H1 (cell line): ENCODE results near the gene LRBA. TPM values are rescaled to one million over a fixed set of nuclear protein-coding genes. Genes with fewer than 3 reads are reported as not detected.

Experiments used
- CTCF ChIA-PET: fragments of 300-600 bp; sonication (Branson Sonifier 250); formaldehyde crosslinking; loops from one replicate; lab custom pipeline; 2021; ENCODE audit not compliant: partially characterized antibody; lab: Charles Lee
- POLR2A ChIA-PET: fragments of 300-600 bp; sonication (Branson Sonifier 250); formaldehyde crosslinking; loops from one replicate; lab custom pipeline; 2021; ENCODE audit warnings: inconsistent platforms; ENCODE audit not compliant: partially characterized antibody; lab: Charles Lee
- DNase-seq, 2 experiments: peaks; one replicate each; pipeline versions ENCODE4 v3.0.0 to v3.0.0-alpha.2; 2010 to 2022; ENCODE audit warnings: low spot score in 2 of 2, low read depth in 1 of 2, mixed read lengths in 1 of 2
- FAIRE-seq: peaks from 2 replicates; lab custom pipeline; 2011; peaks lifted over from hg19 to GRCh38; lab: Jason Lieb, UNC
- H2AFZ ChIP-seq: 2 replicates; pipeline ENCODE4 v1.8.1; 2012; ENCODE audit warnings: low read length, inconsistent platforms
- H2AK5ac ChIP-seq: 2 replicates; pipeline ENCODE4 v1.6.1; 2013; ENCODE audit warnings: low read depth, low read length
- H2BK120ac ChIP-seq: replicated peaks from 2 replicates; pipeline ENCODE3; 2013; ENCODE audit warnings: low read depth, low read length, inconsistent platforms
- H2BK12ac ChIP-seq: 2 replicates; pipeline ENCODE4 v1.6.1; 2013; ENCODE audit warnings: low read depth, low read length
- H2BK15ac ChIP-seq: 2 replicates; pipeline ENCODE4 v1.6.1; 2013; ENCODE audit warnings: low read length
- H2BK20ac ChIP-seq: 2 replicates; pipeline ENCODE4 v1.6.1; 2013; ENCODE audit warnings: low read length
- H2BK5ac ChIP-seq: 2 replicates; pipeline ENCODE4 v1.6.1; 2013; ENCODE audit warnings: low read depth, low read length
- H3K14ac ChIP-seq: 2 replicates; pipeline ENCODE4 v1.6.1; 2013; ENCODE audit warnings: inconsistent platforms; ENCODE audit not compliant: insufficient read length
- H3K18ac ChIP-seq: 2 replicates; pipeline ENCODE4 v1.6.1; 2013; ENCODE audit warnings: low read length; ENCODE audit errors: extremely low read depth
- H3K23ac ChIP-seq: 2 replicates; pipeline ENCODE4 v1.6.1; 2013; ENCODE audit warnings: inconsistent platforms; ENCODE audit not compliant: insufficient read length
- H3K23me2 ChIP-seq: 2 replicates; pipeline ENCODE4 v1.6.1; 2013; ENCODE audit warnings: low read depth, low read length
- H3K27ac ChIP-seq: 2 replicates; pipeline ENCODE4 v1.6.1; 2011; ENCODE audit warnings: low read depth, low read length, inconsistent platforms
- H3K27me3 ChIP-seq, 4 experiments: replicated peaks in 1 of 4; 1 replicate in 1 of 4; 2 replicates in 3 of 4; pipeline versions ENCODE4 v1.6.1 to v1.8.1; 2011 to 2013; ENCODE audit warnings: low read length in 3 of 4, mild to moderate bottlenecking in 3 of 4, inconsistent platforms in 2 of 4, mixed read lengths in 2 of 4, moderate library complexity in 1 of 4; ENCODE audit not compliant: control insufficient read depth in 3 of 4, insufficient read depth in 3 of 4; ENCODE audit errors: extremely low read depth in 1 of 4
- H3K36me3 ChIP-seq, 4 experiments: 2 replicates each; pipeline versions ENCODE4 v1.6.1 to v1.8.1; 2011 to 2013; ENCODE audit warnings: mild to moderate bottlenecking in 4 of 4, low read length in 3 of 4, moderate library complexity in 2 of 4, control low read depth in 1 of 4, inconsistent platforms in 1 of 4; ENCODE audit not compliant: insufficient read depth in 4 of 4, control insufficient read depth in 2 of 4
- H3K4ac ChIP-seq: replicated peaks from 2 replicates; pipeline ENCODE3; 2013; ENCODE audit warnings: low read length, low read depth, mixed read lengths, inconsistent platforms; ENCODE audit not compliant: insufficient read length
- H3K4me1 ChIP-seq, 4 experiments: replicated peaks in 1 of 4; 1 replicate in 1 of 4; 2 replicates in 3 of 4; pipeline versions ENCODE4 v1.6.1 to v1.8.1; 2011 to 2013; ENCODE audit warnings: low read length in 3 of 4, inconsistent platforms in 2 of 4, mixed read lengths in 1 of 4; ENCODE audit not compliant: insufficient read depth in 4 of 4, control insufficient read depth in 3 of 4
- H3K4me2 ChIP-seq, 2 experiments: 2 replicates each; pipeline versions ENCODE4 v1.6.1 to v1.8.1; 2011 to 2013; ENCODE audit warnings: low read depth in 2 of 2, low read length in 2 of 2, control low read depth in 1 of 2, inconsistent platforms in 1 of 2, mild to moderate bottlenecking in 1 of 2; ENCODE audit not compliant: insufficient read depth in 1 of 2
- H3K4me3 ChIP-seq, 4 experiments: fragments of 200-600, 300-600 bp in 1 of 4; sonication (generic), shearing (Covaris generic), sonication (Bioruptor Twin) in 1 of 4; 2 replicates each; pipeline versions ENCODE4 v1.5.1 to v1.8.1; 2011 to 2016; ENCODE audit warnings: low read length in 4 of 4, low read depth in 3 of 4, control low read depth in 2 of 4, inconsistent platforms in 2 of 4, mild to moderate bottlenecking in 2 of 4, mixed read lengths in 1 of 4, moderate library complexity in 1 of 4; ENCODE audit not compliant: insufficient read depth in 2 of 4; ENCODE audit errors: extremely low read depth in 1 of 4
- H3K56ac ChIP-seq: replicated peaks from 2 replicates; pipeline ENCODE3; 2013; ENCODE audit warnings: low read depth, mild to moderate bottlenecking, mixed read lengths, low read length, inconsistent platforms; ENCODE audit not compliant: insufficient read length
- H3K79me1 ChIP-seq: 2 replicates; pipeline ENCODE4 v1.6.1; 2013; ENCODE audit warnings: low read depth, low read length, control low read depth
- H3K79me2 ChIP-seq, 2 experiments: 2 replicates each; pipeline versions ENCODE4 v1.6.1 to v1.8.1; 2012 to 2013; ENCODE audit warnings: low read length in 2 of 2, mild to moderate bottlenecking in 2 of 2, inconsistent platforms in 1 of 2; ENCODE audit not compliant: insufficient read depth in 2 of 2, control insufficient read depth in 1 of 2
- H3K9ac ChIP-seq, 4 experiments: replicated peaks in 1 of 4; 1 replicate in 1 of 4; 2 replicates in 3 of 4; pipeline versions ENCODE4 v1.6.1 to v1.8.1; 2011 to 2013; ENCODE audit warnings: low read depth in 3 of 4, low read length in 3 of 4, control low read depth in 2 of 4, mild to moderate bottlenecking in 2 of 4, moderate library complexity in 2 of 4, inconsistent platforms in 1 of 4; ENCODE audit errors: extremely low read depth in 1 of 4
- H3K9me3 ChIP-seq, 2 experiments: 2 replicates each; pipeline versions ENCODE4 v1.6.1 to v1.8.1; 2012 to 2013; ENCODE audit warnings: mild to moderate bottlenecking in 2 of 2, moderate library complexity in 2 of 2, control low read depth in 1 of 2, inconsistent platforms in 1 of 2, low read depth in 1 of 2, low read length in 1 of 2, mixed read lengths in 1 of 2; ENCODE audit not compliant: insufficient read depth in 2 of 2
- H4K20me1 ChIP-seq, 2 experiments: replicated peaks in 1 of 2; 2 replicates each; pipeline versions ENCODE3 to v1.8.1; 2011 to 2013; ENCODE audit warnings: inconsistent platforms in 2 of 2, low read length in 2 of 2, mild to moderate bottlenecking in 1 of 2; ENCODE audit not compliant: insufficient read depth in 2 of 2, control insufficient read depth in 1 of 2
- H4K5ac ChIP-seq: 2 replicates; pipeline ENCODE4 v1.6.1; 2013; ENCODE audit warnings: low read length, low read depth, mixed read lengths, inconsistent platforms; ENCODE audit not compliant: insufficient read length
- H4K8ac ChIP-seq: 2 replicates; pipeline ENCODE4 v1.8.0; 2013; ENCODE audit warnings: mild to moderate bottlenecking, moderate library complexity, low read length, inconsistent platforms; ENCODE audit not compliant: insufficient read depth; ENCODE audit errors: extremely low read depth
- H4K91ac ChIP-seq: replicated peaks from 2 replicates; pipeline ENCODE3; 2013; ENCODE audit warnings: low read length, mixed read lengths, inconsistent platforms; ENCODE audit not compliant: insufficient read length
- HDAC6 ChIP-seq: IDR thresholded peaks from one replicate; pipeline ENCODE4 v1.7.1; 2012; ENCODE audit warnings: low read depth, mild to moderate bottlenecking, inconsistent platforms, low read length, moderate library complexity
- MAFK ChIP-seq: IDR thresholded peaks from 2 replicates; pipeline ENCODE4 v1.6.1; 2012; ENCODE audit warnings: low read depth, mild to moderate bottlenecking, improper control_type of control experiment, low read length
- NANOG ChIP-seq: IDR thresholded peaks from 2 replicates; pipeline ENCODE4 v1.6.1; 2011; ENCODE audit warnings: low read length, low read depth, mild to moderate bottlenecking, inconsistent platforms; ENCODE audit not compliant: insufficient read depth, poor library complexity, severe bottlenecking
- RBBP5 ChIP-seq: IDR thresholded peaks from 2 replicates; pipeline ENCODE4 v1.7.1; 2012; ENCODE audit warnings: low read depth, mild to moderate bottlenecking, inconsistent platforms, low read length, moderate library complexity, borderline replicate concordance
- RNF2 ChIP-seq: fragments of 200-900, 300-1000 bp; sonication (generic); IDR thresholded peaks from 2 replicates; pipeline ENCODE4 v1.7.1; 2016; ENCODE audit warnings: borderline replicate concordance, low read depth, mild to moderate bottlenecking, antibody characterized with exemption, low read length; ENCODE audit not compliant: poor library complexity, severe bottlenecking; ENCODE audit errors: missing control alignments
- SIX5 ChIP-seq: IDR thresholded peaks from 2 replicates; pipeline ENCODE4 v1.6.1; 2011; ENCODE audit warnings: mild to moderate bottlenecking, low read depth, low read length
- SP4 ChIP-seq: IDR thresholded peaks from 2 replicates; pipeline ENCODE4 v1.6.1; 2012; ENCODE audit warnings: low read length, inconsistent platforms
- ZNF274 ChIP-seq: IDR thresholded peaks from 2 replicates; pipeline ENCODE4 v1.7.0; 2012; ENCODE audit warnings: low read length, borderline replicate concordance; ENCODE audit errors: extremely low read depth
- whole genome bisulfite sequencing, 2 experiments: shearing (Covaris generic) in 1 of 2; methylation state at CpG; one replicate each; pipeline versions ENCODE4 v1.1.6 to v1.1.7; 2013 to 2015; ENCODE audit warnings: low lambda C conversion rate in 2 of 2, mixed read lengths in 2 of 2, inconsistent platforms in 1 of 2, low coverage in 1 of 2, missing lambda C conversion rate in 1 of 2; ENCODE audit not compliant: insufficient replicate concordance in 2 of 2, insufficient coverage in 1 of 2, insufficient read length in 1 of 2; ENCODE audit errors: extremely low coverage in 1 of 2, missing lambda C conversion rate in 1 of 2; 5-methylcytosine and 5-hydroxymethylcytosine counted together
- polyA plus RNA-seq, 7 experiments: library from polyadenylated mRNA; depleted of rRNA in 3 of 7; stranded (reverse) in 5 of 7; unstranded in 2 of 7; fragments of >200 nt in 5 of 7; fragments of 200-250 nt in 2 of 7; gene quantifications; 1 replicate in 5 of 7; 2 replicates in 1 of 7; 4 replicates in 1 of 7; pipeline versions ENCODE4 v1.2.1 to v1.2.3, GENCODE V29; 2011 to 2013; ENCODE audit warnings: missing spikeins in 2 of 7, mixed read lengths in 2 of 7
- total RNA-seq: library from RNA; stranded (reverse); fragmentation: NEBNext Ultra II Directional; extraction: Animal tissue kit (Norgen Biotek cat#: 25700); gene quantifications from 2 replicates; pipeline ENCODE4 v1.2.1, GENCODE V29; 2021
- TF ChIP-seq, protein P1 (sequence below): IDR thresholded peaks from 2 replicates; pipeline ENCODE4 v1.6.1; 2011; ENCODE audit warnings: low read length, improper control_type of control experiment
- TF ChIP-seq, protein P2 (sequence below), 3 experiments: IDR thresholded peaks; 1 replicate in 2 of 3; 2 replicates in 1 of 3; pipeline versions ENCODE4 v1.5.1 to v1.6.1; 2011; ENCODE audit warnings: low read length in 3 of 3, mild to moderate bottlenecking in 3 of 3, inconsistent platforms in 2 of 3, low read depth in 1 of 3, moderate library complexity in 1 of 3; ENCODE audit not compliant: insufficient read depth in 1 of 3; ENCODE audit errors: control extremely low read depth in 1 of 3

Gene LRBA
- total and polyA plus RNA-seq, 2 of the 8 experiments (the other 6 are each of a cell fraction or from before 2014, with no cell fraction given) = 54.6 to 83.2 TPM

DNA sequence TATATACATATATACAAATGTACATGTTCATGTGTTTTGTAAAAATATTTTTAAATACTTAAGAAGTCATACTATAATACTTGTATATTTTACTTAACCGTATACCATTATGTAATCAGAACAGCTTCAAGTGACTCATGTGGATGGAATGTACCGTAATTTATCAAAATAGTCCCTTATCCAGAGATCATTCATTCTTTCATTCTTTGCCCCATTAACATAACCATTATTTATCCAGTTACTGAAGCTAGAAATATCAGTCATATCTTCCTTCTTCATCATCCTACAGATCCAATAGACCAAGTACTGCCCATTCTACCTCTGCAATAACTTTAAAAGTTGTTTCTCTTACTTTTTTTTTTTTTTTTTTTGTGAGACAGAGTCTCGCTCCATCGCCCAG, 268.9 kb downstream of the LRBA start:
- Histone ChIP-seq H2BK5ac (no peak overlapping the region), H3K79me1 (peaks cover 2% of the 10 kb centered on the region; the same call in 1 of the 2 replicates), H2AFZ (no peak overlapping the region), H3K4me1 (no peaks in the 10 kb centered on the region), H2BK120ac (no peak overlapping the region), H3K14ac (no peak overlapping the region), H3K4me3 (no peak overlapping the region), H4K91ac (no peak overlapping the region), H3K56ac (no peak overlapping the region), H4K5ac (no peak overlapping the region), H3K79me2 (no peaks in the 10 kb centered on the region), H3K36me3 (0 out of 8 replicates have a peak, but pooled peaks cover 0 to 3% (median 0%) of the 10 kb centered on the region in 4 experiments), H2BK20ac (no peak overlapping the region), H4K8ac (no peak overlapping the region), H3K4ac (no peak overlapping the region), H2BK12ac (no peak overlapping the region), H3K27me3 (peaks cover 0 to 1% (median 0%) of the 10 kb centered on the region in 4 experiments; a peak in 1 of 7 replicates), H3K9me3 (no peaks in the 10 kb centered on the region), H3K23me2 (no peaks in the 10 kb centered on the region), H3K4me2 (no peak overlapping the region), H4K20me1 (no peaks in the 10 kb centered on the region), H2BK15ac (no peak overlapping the region), H3K23ac (no peak overlapping the region), H2AK5ac (no peak overlapping the region), H3K9ac (no peak overlapping the region), H3K18ac (no peak overlapping the region), H3K27ac (no peak overlapping the region)
- 83% methylated on average over 2 of the region's 4 CpGs; no CpG with 5 or more reads in 1 of the 2 experiments for WGBS, 2 experiments
- DNase-seq = no peak
- POLR2A ChIA-PET = no interaction called here
- no peak for FAIRE-seq
- CTCF ChIA-PET = no interaction called here
- no peak for TF ChIP-seq RBBP5
- TF ChIP-seq NANOG = no peak
- no peak for TF ChIP-seq ZNF274
- TF ChIP-seq, protein P1, sequence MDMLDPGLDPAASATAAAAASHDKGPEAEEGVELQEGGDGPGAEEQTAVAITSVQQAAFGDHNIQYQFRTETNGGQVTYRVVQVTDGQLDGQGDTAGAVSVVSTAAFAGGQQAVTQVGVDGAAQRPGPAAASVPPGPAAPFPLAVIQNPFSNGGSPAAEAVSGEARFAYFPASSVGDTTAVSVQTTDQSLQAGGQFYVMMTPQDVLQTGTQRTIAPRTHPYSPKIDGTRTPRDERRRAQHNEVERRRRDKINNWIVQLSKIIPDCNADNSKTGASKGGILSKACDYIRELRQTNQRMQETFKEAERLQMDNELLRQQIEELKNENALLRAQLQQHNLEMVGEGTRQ = no peak
- TF ChIP-seq RNF2 = no peak
- TF ChIP-seq MAFK = no peak
- TF ChIP-seq SP4 = no peak
- TF ChIP-seq, protein P2, sequence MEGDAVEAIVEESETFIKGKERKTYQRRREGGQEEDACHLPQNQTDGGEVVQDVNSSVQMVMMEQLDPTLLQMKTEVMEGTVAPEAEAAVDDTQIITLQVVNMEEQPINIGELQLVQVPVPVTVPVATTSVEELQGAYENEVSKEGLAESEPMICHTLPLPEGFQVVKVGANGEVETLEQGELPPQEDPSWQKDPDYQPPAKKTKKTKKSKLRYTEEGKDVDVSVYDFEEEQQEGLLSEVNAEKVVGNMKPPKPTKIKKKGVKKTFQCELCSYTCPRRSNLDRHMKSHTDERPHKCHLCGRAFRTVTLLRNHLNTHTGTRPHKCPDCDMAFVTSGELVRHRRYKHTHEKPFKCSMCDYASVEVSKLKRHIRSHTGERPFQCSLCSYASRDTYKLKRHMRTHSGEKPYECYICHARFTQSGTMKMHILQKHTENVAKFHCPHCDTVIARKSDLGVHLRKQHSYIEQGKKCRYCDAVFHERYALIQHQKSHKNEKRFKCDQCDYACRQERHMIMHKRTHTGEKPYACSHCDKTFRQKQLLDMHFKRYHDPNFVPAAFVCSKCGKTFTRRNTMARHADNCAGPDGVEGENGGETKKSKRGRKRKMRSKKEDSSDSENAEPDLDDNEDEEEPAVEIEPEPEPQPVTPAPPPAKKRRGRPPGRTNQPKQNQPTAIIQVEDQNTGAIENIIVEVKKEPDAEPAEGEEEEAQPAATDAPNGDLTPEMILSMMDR (IDR thresholded peaks at IDR 0.05; ENCODE audit: control extremely low read depth in 1 of 3, insufficient read depth in 1 of 3, low read depth in 1 of 3, low read length in 3 of 3) = no peak
- TF ChIP-seq SIX5 = no peak
- TF ChIP-seq HDAC6 = no peak
